Breast epithelium (tissue), 3 donors: ENCODE measurements around the gene GP1BA.

Source experiments
- POLR2A ChIP-seq: fragments of 450-650 bp; IDR thresholded peaks from one replicate; pipeline ENCODE4 v1.6.1; 2016; ENCODE audit warnings: antibody characterized with exemption, mild to moderate bottlenecking, moderate library complexity
- POLR2AphosphoS5 ChIP-seq, 3 donors: sonication (generic); formaldehyde crosslinking; IDR thresholded peaks; one replicate each; pipeline ENCODE4 v1.6.1; 2017; ENCODE audit warnings: antibody characterized with exemption in 3 of 3
- TF ChIP-seq, protein P1 (sequence below), 3 donors: fragments of 450-650 bp; IDR thresholded peaks; one replicate each; pipeline ENCODE4 v1.5.1; 2016 to 2017; ENCODE audit warnings: antibody characterized with exemption in 3 of 3, mild to moderate bottlenecking in 3 of 3, moderate library complexity in 3 of 3

DNA sequence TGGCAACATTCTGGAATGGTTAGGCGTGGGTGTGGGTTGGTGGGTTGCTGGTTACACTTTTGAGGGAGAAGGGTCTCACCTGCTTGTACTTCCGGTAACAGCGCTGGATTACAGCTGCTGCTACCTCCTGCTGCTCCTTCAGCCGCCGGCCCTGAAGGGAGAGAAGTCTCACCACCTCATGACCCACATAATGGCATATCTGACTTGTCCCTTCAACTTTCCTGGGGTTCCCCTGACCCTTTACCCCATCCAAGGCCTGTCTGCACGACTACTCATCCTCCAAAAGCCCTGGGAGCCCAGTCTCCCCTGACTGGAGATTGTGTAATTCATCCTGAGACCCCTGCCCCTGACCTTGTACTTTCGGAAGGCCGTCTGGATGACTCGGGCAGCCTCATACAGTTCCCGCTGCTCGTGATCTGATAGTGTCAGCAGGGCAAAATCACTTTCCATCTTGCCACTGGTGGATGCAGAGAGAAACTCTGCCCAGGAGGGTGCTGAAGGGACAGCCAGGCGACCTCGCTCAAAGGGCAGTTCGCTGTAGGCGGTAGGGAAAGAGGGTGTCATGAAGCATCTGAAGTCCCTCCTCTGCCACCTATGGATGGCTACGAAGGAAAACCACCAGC, 37.6 kb downstream of the GP1BA start:
- TF ChIP-seq, protein P1, sequence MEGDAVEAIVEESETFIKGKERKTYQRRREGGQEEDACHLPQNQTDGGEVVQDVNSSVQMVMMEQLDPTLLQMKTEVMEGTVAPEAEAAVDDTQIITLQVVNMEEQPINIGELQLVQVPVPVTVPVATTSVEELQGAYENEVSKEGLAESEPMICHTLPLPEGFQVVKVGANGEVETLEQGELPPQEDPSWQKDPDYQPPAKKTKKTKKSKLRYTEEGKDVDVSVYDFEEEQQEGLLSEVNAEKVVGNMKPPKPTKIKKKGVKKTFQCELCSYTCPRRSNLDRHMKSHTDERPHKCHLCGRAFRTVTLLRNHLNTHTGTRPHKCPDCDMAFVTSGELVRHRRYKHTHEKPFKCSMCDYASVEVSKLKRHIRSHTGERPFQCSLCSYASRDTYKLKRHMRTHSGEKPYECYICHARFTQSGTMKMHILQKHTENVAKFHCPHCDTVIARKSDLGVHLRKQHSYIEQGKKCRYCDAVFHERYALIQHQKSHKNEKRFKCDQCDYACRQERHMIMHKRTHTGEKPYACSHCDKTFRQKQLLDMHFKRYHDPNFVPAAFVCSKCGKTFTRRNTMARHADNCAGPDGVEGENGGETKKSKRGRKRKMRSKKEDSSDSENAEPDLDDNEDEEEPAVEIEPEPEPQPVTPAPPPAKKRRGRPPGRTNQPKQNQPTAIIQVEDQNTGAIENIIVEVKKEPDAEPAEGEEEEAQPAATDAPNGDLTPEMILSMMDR (IDR thresholded peaks at IDR 0.05), result no peak
- TF ChIP-seq POLR2AphosphoS5 (IDR thresholded peaks at IDR 0.05) (no peak), POLR2A (no peak)
